CD4-positive, alpha-beta T cell treated with Interleukin-1 beta for 1 hour (primary cell): Measurements from ENCODE around the gene SART3.
"Not testable (repeated sequence)": the region's sequence is repeated elsewhere in the genome, so short reads cannot be mapped to it uniquely, and the experiment has no call there.

Experiments used
- DNase-seq, 2 donors: peaks; one replicate each; pipeline ENCODE4 v3.0.0-alpha.2; 2020 to 2022

Gene SART3

GRCh38 chr12:108597559-108598471, 36.8 kb upstream of the SART3 start, which contains the start of gene TMEM119:
Gene TMEM119, minus strand, starts transcription at chr12:108598084. Its CDS starts 5,701 bp downstream, at chr12:108592383.
- DNase-seq = no peak

- no peak for DNase-seq
Measured at GRCh38 chr12:108596854-108597558, 36.0 kb upstream of the SART3 start.

- no peak for DNase-seq
Measured at GRCh38 chr12:108595711-108596647, 35.0 kb upstream of the SART3 start.

- DNase-seq = no peak
Measured at GRCh38 chr12:108594960-108595710, 34.2 kb upstream of the SART3 start.

- DNase-seq = no peak
Measured at GRCh38 chr12:108594323-108594903, 33.4 kb upstream of the SART3 start.

- no peak for DNase-seq
Measured at GRCh38 chr12:108592033-108592909, 31.3 kb upstream of the SART3 start.

GRCh38 chr12:108591267-108591980, 30.5 kb upstream of the SART3 start:
- no peak for DNase-seq

- not testable (repeated sequence) for DNase-seq
Measured at GRCh38 chr12:108590463-108590862, 29.5 kb upstream of the SART3 start.

GRCh38 chr12:108589840-108590229, 28.9 kb upstream of the SART3 start:
- no peak for DNase-seq

- DNase-seq = no peak
Measured at GRCh38 chr12:108589028-108589839, 28.3 kb upstream of the SART3 start.

GRCh38 chr12:108587826-108588225, 26.9 kb upstream of the SART3 start:
- DNase-seq = no peak

GRCh38 chr12:108586306-108586705, 25.3 kb upstream of the SART3 start:
- no peak for DNase-seq

- no peak for DNase-seq
Measured at GRCh38 chr12:108585864-108586263, 24.9 kb upstream of the SART3 start.

GRCh38 chr12:108584456-108585065, 23.6 kb upstream of the SART3 start:
- DNase-seq = no peak

GRCh38 chr12:108583991-108584390, 23.0 kb upstream of the SART3 start:
- no peak for DNase-seq

- no peak for DNase-seq
Measured at GRCh38 chr12:108582978-108583770, 22.2 kb upstream of the SART3 start.

- no peak for DNase-seq
Measured at GRCh38 chr12:108582509-108582908, 21.5 kb upstream of the SART3 start.
